ENCODE measurements around the gene ELL. TPM values are rescaled to one million over a fixed set of nuclear protein-coding genes. Genes with fewer than 3 reads are reported as not detected.

Gene ELL
- total RNA-seq, 1 donor from 2014 or later, result 17.1 TPM

DNA sequence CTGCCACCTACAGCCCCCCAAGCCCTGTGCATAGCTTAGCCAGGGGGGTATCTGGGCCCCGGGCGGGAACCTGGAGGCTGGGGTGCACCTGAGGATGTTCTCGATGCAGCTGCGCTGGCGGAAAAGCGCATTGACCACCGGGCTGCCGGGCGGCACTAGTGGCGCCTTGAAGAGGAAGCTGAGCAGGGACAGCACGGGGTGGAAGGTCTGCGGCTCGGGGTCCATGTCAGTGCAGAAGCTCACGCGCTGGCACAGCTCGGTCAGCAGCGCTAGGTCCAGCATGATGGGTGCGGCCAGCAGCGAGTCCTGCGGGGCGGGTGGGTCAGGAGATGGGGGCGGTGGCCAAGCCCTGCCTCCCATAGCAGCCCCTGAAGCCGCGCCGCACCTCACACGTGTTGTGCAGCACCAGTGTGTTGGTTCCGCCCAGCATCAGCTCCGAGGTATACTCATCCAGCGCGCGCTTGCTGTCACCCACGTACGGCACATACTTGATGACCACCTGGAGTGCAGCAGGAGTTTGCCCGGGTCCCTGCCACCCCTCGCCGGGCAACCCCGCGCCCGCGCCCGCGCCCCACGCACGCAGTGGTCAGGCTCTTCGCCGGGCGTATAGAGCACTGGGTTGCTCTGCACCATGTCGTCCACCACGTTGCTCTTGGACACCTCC lies 86.6 kb downstream of the ELL start:
- no peak for DNase-seq (ENCODE audit: low read depth in 2 of 2)

DNA sequence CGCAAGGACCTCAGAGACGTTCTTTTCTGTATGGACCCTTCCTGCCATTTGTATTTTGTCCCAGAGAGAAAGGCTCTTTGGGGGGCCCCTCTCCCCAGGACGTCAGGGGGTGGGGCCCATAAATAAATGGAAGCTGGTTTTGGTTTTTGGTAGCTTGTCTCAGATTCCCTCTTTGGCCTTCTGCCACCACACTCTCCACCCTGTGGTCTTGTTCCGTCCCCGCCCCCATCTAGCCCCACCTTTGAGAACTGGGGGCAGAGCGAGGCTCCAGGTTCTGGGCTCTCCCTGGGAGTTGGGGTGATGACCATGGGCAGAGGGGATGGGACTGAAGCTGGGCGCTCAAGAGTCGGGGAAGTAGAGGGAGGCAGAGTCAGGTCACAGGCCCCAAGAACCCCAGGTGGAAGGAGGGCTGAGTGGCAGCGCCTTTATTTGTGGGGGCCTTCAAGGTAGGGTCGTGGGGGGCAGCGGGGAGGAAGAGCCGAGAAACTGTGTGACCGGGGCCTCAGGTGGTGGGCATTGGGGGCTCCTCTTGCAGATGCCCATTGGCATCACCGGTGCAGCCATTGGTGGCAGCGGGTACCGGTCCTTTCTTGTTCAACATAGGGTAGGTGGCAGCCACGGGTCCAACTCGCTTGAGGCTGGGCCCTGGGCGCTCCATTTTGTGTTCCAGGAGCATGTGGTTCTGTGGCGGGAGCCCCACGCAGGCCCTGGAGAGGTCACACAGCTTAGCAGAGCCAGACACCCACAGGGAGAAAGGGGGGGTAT lies 87.3 kb downstream of the ELL start:
- no peak for DNase-seq (ENCODE audit: low read depth in 2 of 2)

DNA sequence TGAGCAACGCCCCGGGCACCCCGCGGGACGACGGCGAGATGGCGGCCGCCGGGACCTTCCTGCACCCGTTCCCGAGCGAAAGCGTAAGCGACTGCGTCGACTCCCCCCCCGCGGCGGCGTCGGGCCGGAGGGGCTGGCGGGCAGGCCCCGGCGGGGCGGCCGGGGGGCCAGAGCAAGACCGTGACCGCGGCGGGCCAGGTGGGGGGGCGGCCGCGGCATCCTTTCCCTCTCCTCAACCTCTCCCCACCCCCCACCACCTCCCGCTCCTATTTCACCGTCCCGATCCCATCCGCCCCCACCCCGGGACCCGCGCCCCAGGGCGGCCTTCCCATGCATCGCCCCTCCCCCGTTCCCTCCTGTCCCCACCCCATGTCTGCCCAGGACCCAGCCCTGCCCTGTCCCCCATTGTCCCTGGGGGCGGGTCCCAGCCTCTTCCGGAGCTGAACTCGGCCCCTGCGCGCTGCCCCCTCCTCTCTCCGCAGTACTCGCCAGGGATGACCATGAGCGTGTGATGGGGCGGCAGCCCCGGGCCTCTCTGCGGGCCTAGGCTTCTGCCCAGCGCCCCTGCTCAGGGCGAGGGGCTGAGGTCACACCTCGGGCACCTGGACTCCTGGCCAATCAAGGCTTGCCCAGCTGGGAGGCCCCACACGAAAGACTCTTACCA lies 88.0 kb downstream of the ELL start:
- peak in 1 of 2 donors; percentile 48 for DNase-seq (ENCODE audit: low read depth in 2 of 2)

DNA sequence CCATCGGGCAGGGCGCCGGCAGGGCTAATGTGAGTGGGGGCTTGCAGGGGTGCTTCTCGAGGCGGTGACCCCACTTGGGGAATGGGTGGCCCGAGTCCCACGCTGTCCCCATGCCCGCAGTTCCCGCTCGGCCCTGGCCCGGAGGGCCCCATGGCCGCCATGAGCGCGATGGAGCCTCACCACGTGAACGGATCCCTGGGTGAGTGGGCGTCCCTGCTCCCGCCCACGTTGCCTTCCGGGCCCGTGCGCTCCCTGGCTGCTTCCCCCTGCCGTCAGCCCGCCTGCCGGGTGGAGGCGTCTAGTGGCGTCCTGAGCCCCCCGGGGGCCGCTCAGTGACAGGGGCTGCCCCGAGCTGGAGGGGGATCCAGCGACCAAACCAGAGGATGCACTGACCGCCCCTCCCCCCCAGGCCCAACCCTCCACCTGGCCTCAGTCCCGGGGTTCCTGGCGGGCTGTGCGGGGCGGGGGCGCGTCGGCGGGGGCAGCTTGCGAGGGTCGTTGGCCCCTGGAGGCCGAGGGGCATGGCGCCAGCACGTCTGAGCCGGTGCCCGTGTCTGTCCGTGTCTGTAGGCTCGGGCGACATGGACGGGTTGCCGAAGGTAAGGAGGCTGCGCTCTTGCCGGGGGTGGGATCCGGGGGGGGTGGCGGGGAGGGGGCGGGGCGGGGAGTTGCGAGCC lies 88.7 kb downstream of the ELL start:
- DNase-seq (ENCODE audit: low read depth in 2 of 2), result peak; percentile 43 to 80

DNA sequence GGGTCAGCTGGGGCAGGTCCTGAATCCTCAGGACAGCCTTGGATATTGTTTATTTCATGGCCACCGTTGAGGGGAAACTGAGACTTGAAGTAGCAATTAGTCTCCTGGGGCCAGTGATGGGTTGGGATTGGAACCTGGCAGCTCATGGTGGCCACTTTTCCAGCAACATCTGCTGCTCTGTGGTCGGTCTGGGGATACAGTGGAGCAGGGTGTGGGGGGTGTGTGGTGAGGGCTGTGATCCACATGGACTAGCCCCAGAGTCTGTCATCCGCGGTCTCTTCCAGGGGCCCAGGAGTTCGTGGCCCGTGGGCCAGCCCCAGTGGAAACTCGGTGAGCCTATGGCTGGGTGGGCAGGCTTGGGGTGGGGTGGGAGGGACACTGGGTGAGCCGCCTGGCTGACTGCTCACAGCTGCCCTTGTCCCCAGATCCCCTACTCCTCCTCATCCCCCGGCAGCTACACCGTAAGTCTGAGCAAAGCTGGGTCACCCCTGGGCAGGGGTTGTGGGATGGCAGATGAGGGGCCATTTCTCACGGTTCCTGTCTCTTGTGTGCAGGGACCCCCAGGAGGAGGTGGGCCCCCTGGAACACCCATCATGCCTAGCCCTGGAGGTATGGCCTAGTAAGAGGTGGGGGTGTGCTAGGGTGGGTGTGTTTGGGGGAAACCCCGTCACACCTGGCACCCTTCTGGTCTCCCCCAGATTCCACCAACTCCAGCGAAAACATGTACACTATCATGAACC lies 89.4 kb downstream of the ELL start:
- DNase-seq (ENCODE audit: low read depth in 2 of 2), result no peak

DNA sequence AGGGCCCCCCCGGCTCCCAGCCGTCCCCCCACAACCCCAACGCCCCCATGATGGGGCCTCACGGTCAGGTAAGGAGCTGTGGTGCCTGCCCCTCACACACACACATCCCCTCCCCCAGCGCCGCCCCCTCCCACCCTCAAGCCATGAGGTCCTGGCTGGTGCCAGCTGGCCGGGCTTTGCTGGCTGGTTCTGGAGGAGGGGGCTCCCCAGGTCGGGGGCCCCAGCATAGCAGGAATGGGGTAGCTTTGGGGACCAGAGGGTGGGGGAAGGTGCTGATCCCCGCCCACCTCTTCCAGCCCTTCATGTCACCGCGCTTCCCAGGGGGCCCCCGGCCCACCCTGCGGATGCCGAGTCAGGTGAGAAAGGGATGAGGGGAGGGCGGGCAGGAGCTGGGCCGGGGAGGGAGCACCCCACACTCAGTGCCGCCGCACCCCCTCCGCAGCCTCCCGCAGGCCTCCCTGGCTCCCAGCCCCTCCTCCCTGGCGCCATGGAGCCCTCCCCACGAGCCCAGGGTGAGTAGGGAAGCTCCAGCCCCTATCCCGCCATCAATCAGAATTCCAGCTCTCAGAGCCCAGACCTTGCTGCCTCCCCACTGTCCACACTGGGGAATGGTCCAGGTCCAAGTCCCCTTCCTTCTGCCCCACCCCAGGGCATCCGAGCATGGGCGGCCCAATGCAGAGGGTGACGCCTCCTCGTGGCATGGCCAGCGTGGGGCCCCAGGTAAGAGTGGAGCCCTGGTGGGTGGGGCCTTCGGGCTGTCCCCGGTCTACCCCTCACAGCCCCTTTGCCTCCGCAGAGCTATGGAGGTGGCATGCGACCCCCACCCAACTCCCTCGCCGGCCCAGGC lies 90.3 kb downstream of the ELL start:
- DNase-seq (ENCODE audit: low read depth in 2 of 2), result no peak

DNA sequence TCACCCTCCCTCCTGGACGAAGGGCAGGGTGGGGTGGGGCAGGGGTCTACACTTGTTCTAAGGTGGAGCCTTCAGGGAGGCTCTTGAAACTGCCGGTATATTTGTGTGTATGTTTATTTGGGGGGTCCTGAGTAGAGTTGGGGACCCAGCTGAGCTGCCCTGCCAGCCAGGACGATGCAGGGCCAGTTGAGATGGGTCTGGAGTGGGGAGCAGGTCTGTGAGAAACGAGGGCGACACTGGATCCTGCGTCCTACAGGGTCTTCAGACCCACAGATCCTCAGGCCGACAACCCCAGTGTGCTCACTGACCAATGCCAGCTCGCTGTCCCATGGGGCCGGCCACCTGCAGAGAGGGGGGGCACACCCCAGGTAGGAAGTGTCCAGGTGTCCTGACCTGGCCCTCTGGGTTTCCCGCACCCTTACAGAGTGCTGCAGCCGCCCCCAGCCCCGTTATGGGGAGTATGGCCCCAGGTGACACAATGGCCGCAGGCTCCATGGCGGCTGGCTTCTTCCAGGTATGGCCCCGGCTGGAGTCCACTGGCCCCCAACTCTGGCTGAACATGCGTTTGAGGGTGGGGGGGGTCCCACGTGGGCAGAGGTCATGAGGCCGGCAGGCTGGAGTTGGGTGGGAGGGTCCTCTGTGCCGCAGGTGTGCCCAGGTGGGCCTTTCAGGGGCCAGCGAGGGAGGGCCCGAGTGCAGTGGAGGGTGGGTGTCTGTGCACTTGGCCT lies 91.3 kb downstream of the ELL start:
- DNase-seq (ENCODE audit: low read depth in 2 of 2), result no peak

DNA sequence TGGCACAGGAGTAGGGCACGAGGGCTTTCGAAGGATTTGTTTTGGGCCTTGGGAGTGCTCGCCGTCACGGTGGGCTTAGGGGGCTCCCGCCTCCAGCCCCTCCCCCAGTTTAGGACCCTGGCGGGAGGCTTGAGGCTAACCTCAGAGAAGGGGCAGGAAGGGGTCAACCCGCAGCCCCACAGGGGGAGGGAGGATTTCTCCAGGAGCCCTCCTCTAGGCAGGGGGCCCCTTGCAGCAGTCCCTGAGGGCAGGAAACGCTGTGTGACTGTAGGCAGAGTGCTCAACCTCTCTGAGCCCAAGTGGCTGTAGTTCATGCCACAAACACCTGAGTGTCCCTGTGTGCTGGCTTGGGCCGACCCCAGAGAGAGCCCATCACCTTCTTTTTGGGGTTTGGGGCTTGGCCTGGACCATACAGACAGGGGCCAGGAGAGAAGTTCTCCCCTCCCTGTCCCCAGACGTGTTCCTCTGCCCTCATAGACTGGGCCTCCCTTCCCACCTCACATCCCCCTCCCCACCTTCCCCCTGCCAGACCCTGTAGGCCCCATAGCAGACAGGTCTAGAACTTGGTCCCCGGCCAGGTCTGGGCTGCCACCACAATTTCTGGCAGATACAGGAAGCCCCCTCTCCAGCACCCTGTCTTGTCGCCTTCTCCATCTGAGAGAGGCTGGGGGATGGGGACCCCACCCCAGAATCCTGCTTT lies 92.0 kb downstream of the ELL start:
- no peak for DNase-seq (ENCODE audit: low read depth in 2 of 2)

DNA sequence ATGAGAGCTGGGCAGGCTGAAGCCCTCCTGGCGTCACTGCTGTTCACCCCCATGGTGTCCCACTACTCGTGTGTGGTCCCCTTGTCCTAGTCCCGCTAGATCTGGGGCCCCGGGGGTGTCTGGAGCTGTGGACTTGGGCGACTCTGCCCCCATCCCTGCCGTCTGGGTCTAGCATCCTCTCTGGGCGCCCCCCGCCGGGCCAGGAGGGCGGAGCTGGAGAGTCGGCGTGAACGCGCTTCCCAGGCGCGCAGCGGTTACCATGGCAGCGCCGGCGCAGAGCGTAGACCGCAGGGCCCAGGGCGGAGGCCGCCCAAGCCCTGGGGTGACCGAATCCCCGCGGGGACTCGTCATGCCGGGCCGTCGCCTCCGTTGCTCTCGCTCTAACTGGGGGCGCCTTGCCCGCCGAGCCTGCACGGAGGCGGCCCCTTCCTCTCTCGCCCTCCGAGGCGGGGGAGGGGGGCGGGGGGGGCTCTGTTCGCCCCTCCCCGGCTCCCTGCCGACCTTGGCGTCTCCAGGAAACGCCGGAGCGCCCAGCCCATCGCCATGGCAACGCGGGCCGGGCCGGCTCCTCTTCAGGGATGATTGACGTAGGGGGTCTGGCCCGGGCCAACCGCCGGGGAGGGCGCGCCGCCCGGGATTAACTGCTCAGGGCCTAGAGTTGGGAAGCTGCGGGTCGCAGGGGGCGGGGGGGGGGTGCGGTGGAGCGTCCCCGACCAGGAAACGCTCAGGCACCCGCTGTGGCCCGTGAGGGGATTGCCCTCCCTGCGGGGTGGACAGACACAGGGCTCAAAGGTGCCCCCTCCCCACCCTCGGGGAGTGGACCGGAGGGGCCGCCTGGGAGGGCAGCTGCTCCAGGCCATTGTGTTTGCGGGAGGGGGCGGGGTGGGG lies 92.8 kb downstream of the ELL start:
- peak; percentile 81 to 93 for DNase-seq (ENCODE audit: low read depth in 2 of 2)

DNA sequence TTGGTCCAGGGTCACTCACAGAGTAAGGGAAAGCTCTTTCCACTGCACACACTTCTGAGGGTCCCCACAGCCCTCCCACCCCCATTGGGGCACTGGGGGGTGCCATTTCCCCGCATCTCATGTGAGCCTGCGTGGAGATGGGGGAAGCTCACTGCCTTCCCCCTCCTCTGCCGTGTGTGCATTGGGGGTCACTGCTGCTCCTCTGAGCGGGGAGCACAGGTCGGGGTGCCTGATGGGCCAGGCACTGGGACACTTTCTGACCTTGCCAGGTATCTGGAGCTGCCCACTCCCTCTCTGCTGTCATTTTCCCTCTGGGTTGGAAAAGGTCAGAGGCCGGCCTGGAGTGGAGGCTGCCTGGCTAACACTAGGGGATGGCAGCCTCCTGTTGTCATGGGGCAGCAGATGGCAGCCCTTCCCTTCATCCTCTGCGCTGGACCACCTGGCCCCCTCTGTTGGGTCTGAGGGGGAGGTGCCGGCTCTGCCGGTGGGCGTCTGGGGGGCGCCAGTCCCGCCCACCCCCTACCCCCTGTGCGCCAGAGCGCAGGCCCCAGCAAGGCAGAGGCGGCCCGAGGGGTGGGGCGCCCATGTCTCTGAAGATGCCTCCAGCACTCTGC lies 93.6 kb downstream of the ELL start:
- DNase-seq (ENCODE audit: low read depth in 2 of 2), result no peak

DNA sequence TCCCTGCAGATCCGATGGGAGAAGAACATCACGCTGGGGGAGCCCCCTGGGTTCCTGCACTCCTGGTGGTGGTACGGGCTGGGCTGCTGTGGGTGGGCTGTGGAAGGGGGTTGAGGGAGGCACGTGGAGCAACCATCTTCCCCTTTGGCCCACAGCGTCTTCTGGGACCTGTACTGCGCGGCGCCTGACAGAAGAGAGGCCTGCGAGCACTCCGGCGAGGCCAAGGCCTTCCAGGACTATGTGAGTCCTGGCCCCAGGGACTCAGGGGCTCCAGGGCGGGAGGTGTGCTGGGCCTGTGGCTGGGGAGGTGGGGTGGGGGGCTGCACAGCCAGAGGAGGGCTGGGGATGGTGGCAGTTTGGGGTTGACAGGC lies 94.1 kb downstream of the ELL start:
- no peak for DNase-seq (ENCODE audit: low read depth in 2 of 2)

DNA sequence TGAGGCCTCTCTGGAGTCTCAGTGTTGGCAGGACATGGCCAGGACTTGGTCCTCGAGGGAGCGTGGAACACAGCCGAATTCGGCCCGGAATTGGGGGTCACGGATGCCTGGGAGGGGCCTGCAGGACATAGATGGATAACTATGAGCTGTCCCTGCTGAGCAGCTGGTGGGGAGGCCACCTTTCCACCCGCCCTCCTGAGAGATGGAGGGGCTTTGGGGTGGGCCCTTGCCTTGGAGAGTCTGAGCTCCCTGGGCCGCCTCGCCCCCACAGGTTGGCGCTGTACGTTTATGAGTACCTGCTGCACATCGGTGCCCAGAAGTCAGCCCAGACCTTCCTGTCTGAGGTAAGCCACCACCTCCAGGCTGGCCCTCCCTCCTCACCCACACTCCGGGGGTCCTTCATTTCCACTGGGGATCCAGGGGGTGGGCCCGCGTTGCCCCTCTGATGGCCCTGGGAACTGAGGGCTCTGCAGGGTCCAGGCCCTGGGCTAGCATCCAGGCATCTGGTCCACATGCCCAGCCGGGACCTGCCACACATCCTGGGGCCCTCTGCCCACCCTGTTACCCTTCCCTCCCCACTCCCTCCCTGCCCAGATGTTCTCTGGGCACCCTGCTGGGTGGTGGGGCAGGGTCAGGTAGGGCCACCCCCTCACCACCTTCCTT lies 94.7 kb downstream of the ELL start:
- no peak for DNase-seq (ENCODE audit: low read depth in 2 of 2)

DNA sequence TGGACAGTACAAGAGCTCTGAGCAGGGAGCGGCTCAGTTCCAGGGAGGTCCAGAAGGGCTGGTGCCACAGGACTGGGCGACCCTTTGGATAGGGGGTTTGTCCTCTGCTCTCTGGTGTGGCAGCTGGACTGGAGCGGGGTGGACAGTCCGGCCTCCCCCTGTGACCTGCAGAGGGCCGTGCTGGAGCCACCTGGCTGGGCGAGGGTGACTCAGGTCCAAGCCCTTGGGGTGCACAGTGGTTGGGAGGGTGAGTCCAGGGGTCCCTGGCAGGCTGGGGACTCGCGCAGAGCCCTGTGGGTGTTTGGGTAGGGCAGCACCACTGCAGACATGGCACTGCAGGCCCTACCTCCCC lies 95.5 kb downstream of the ELL start:
- DNase-seq (ENCODE audit: low read depth in 2 of 2), result no peak

DNA sequence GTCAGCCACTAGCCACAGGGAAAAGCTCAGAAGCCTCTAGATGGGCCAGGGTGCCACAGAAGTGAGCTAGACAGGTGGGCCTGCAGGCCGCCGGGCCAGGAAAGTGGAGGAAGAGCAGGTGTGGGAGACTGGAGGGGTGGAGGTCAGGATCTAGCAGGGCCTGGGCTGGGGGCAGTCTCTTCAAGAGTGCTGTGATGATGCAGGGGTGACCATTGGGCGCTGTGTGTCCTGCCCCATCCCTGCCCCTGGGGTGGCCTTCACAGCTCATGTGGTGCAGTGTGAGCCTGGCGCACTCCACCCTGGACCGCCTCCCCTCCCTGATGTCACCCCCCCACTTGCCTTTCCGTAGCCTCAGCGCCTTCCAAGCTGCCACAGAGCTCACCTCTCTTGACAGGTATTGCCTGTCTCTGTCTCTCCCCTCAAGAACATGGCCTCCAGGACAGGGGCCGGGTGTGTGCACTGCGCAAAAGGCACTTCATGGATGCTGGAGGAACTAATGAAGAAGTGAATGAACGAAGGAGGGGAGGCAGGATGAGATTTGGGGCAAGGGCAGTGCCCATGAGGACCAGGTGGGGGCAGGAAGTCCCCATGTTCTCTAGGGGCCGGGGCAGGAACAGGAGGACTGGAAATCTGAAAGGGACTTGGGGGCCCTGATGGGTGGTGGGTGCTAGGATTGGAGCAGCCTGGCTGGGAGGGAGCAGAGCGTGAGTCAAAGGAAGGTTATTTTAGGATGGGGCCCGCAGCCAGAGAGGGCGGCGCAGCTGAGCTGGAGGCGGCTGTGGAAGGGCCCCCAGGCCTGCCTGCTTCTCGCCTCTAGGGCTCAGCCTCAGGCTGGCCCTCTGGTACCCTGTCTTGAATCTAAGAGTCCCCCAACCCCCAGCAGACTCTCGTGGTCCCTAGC lies 96.1 kb downstream of the ELL start:
- DNase-seq (ENCODE audit: low read depth in 2 of 2), result no peak

DNA sequence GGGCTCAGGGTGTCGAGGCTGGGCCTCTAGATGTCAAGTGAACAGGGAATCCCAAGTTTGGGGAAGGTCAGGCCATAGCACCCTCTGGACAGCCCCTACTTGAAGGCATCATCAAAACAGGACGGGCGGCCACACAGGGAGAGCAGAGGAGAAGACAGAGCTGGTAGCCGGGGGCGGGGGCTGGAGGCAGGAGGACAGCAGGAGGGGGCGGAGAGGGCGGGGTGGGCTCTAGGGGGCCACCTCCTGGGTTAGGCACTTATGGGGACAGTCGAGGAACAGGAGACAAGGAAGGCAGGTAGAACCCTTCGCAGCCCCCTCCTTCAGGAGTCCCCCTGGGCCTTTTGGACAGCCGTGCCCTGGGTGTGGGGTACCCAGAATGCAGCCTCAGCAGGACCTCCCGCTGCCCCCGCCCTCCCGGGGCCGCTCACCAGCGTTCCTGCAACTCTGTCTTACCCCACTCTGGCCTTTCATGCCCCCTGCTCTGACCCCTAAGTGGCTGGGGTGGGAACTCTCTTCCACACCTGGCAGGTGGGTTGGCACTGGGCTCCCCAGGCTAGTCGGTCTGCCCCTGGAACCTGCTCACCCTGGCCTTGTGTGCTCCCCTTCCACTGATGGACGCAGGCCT lies 96.9 kb downstream of the ELL start:
- DNase-seq (ENCODE audit: low read depth in 2 of 2), result no peak
